Measurements from ENCODE around the gene PLK1.

PLK1 gene

GRCh38 chr16:23650674-23651416 is 27.8 kb upstream of the PLK1 start:
- H3K79me2 ChIP-seq (ENCODE audit: control insufficient read depth, insufficient read depth, low read length, poor library complexity) = no peaks in the 10 kb centered on the region
- no peak overlapping the region for H3K4ac ChIP-seq (ENCODE audit: low read depth, low read length)
- no peak overlapping the region for H3K14ac ChIP-seq (ENCODE audit: low read length)
- peaks cover 14 to 19% of the 10 kb centered on the region in 2 experiments for H3K36me3 ChIP-seq (ENCODE audit: control insufficient read depth in 1 of 2, insufficient read depth in 2 of 2, low read length in 2 of 2)
- H2AK5ac ChIP-seq (ENCODE audit: low read length) = no peak overlapping the region
- no peak overlapping the region for H3K9ac ChIP-seq (ENCODE audit: low read length)
- DNase-seq = no peak
- H3K27me3 ChIP-seq (ENCODE audit: insufficient read depth, low read length) = no peaks in the 10 kb centered on the region
- no peak overlapping the region for H4K8ac ChIP-seq (ENCODE audit: low read depth, low read length)
- no peak overlapping the region for H2BK5ac ChIP-seq (ENCODE audit: low read depth, low read length, poor library complexity)
- H3K4me3 ChIP-seq (ENCODE audit: low read depth, low read length) = no peak overlapping the region
- no peak overlapping the region for H2AFZ ChIP-seq (ENCODE audit: insufficient read depth, low read length, poor library complexity)
- no peak overlapping the region for H3K23ac ChIP-seq (ENCODE audit: low read length)
- H2BK12ac ChIP-seq (ENCODE audit: low read length) = no peak overlapping the region
- no peak overlapping the region for H3K4me2 ChIP-seq (ENCODE audit: low read length)
- no peak overlapping the region for H4K91ac ChIP-seq (ENCODE audit: low read depth, low read length)
- H4K12ac ChIP-seq (ENCODE audit: low read depth, low read length) = no peak overlapping the region
- H2BK120ac ChIP-seq (ENCODE audit: insufficient read depth, low read length, poor library complexity) = no peak overlapping the region
- H3K27ac ChIP-seq (ENCODE audit: low read depth, low read length) = no peak overlapping the region
- H3K9me3 ChIP-seq (ENCODE audit: insufficient read depth, low read depth, low read length) = no peaks in the 10 kb centered on the region
- H3K79me1 ChIP-seq (ENCODE audit: low read length) = no peaks in the 10 kb centered on the region
- WGBS (ENCODE audit: extremely low coverage, insufficient coverage, insufficient read length) = no CpG with 5 or more reads among the region's 4 CpGs
- H3K18ac ChIP-seq (ENCODE audit: low read length) = no peak overlapping the region
- no peaks in the 10 kb centered on the region for H3K4me1 ChIP-seq (ENCODE audit: control insufficient read depth in 1 of 2, insufficient read depth in 2 of 2, low read length in 2 of 2)

- no peak overlapping the region for H4K91ac ChIP-seq (ENCODE audit: low read depth, low read length)
- no peak overlapping the region for H3K27ac ChIP-seq (ENCODE audit: low read depth, low read length)
- H3K79me2 ChIP-seq (ENCODE audit: control insufficient read depth, insufficient read depth, low read length, poor library complexity) = no peaks in the 10 kb centered on the region
- H2BK120ac ChIP-seq (ENCODE audit: insufficient read depth, low read length, poor library complexity) = no peak overlapping the region
- H3K4me1 ChIP-seq (ENCODE audit: control insufficient read depth in 1 of 2, insufficient read depth in 2 of 2, low read length in 2 of 2) = no peaks in the 10 kb centered on the region
- DNase-seq = no peak
- H3K36me3 ChIP-seq (ENCODE audit: control insufficient read depth in 1 of 2, insufficient read depth in 2 of 2, low read length in 2 of 2) = peaks cover 14 to 19% of the 10 kb centered on the region in 2 experiments
- H2BK5ac ChIP-seq (ENCODE audit: low read depth, low read length, poor library complexity) = no peak overlapping the region
- no peak overlapping the region for H4K8ac ChIP-seq (ENCODE audit: low read depth, low read length)
- no peak overlapping the region for H2BK12ac ChIP-seq (ENCODE audit: low read length)
- H3K79me1 ChIP-seq (ENCODE audit: low read length) = no peaks in the 10 kb centered on the region
- no peak overlapping the region for H3K4me3 ChIP-seq (ENCODE audit: low read depth, low read length)
- no peak overlapping the region for H3K4ac ChIP-seq (ENCODE audit: low read depth, low read length)
- no peak overlapping the region for H3K18ac ChIP-seq (ENCODE audit: low read length)
- no peak overlapping the region for H2AK5ac ChIP-seq (ENCODE audit: low read length)
- no peak overlapping the region for H3K9ac ChIP-seq (ENCODE audit: low read length)
- no CpG with 5 or more reads among the region's 4 CpGs for WGBS (ENCODE audit: extremely low coverage, insufficient coverage, insufficient read length)
- H3K27me3 ChIP-seq (ENCODE audit: insufficient read depth, low read length) = no peaks in the 10 kb centered on the region
- H2AFZ ChIP-seq (ENCODE audit: insufficient read depth, low read length, poor library complexity) = no peak overlapping the region
- no peak overlapping the region for H4K12ac ChIP-seq (ENCODE audit: low read depth, low read length)
- H3K23ac ChIP-seq (ENCODE audit: low read length) = no peak overlapping the region
- no peak overlapping the region for H3K4me2 ChIP-seq (ENCODE audit: low read length)
- no peaks in the 10 kb centered on the region for H3K9me3 ChIP-seq (ENCODE audit: insufficient read depth, low read depth, low read length)
- H3K14ac ChIP-seq (ENCODE audit: low read length) = no peak overlapping the region
Observed at GRCh38 chr16:23651943-23652468, 26.7 kb upstream of the PLK1 start.

- H2BK5ac ChIP-seq (ENCODE audit: low read depth, low read length, poor library complexity) = no peak overlapping the region
- H3K18ac ChIP-seq (ENCODE audit: low read length) = no peak overlapping the region
- no peaks in the 10 kb centered on the region for H3K79me2 ChIP-seq (ENCODE audit: control insufficient read depth, insufficient read depth, low read length, poor library complexity)
- H3K27ac ChIP-seq (ENCODE audit: low read depth, low read length) = no peak overlapping the region
- peaks cover 2% of the 10 kb centered on the region for H3K9me3 ChIP-seq (ENCODE audit: insufficient read depth, low read depth, low read length)
- no peak overlapping the region for H3K4me2 ChIP-seq (ENCODE audit: low read length)
- H3K27me3 ChIP-seq (ENCODE audit: insufficient read depth, low read length) = no peaks in the 10 kb centered on the region
- no peak overlapping the region for H2AK5ac ChIP-seq (ENCODE audit: low read length)
- H3K79me1 ChIP-seq (ENCODE audit: low read length) = no peaks in the 10 kb centered on the region
- no peak overlapping the region for H3K4ac ChIP-seq (ENCODE audit: low read depth, low read length)
- H3K9ac ChIP-seq (ENCODE audit: low read length) = no peak overlapping the region
- H2BK120ac ChIP-seq (ENCODE audit: insufficient read depth, low read length, poor library complexity) = no peak overlapping the region
- H4K91ac ChIP-seq (ENCODE audit: low read depth, low read length) = no peak overlapping the region
- no peaks in the 10 kb centered on the region for H3K4me1 ChIP-seq (ENCODE audit: control insufficient read depth in 1 of 2, insufficient read depth in 2 of 2, low read length in 2 of 2)
- DNase-seq = no peak
- H3K4me3 ChIP-seq (ENCODE audit: low read depth, low read length) = no peak overlapping the region
- H3K23ac ChIP-seq (ENCODE audit: low read length) = no peak overlapping the region
- no CpG with 5 or more reads among the region's 2 CpGs for WGBS (ENCODE audit: extremely low coverage, insufficient coverage, insufficient read length)
- H3K14ac ChIP-seq (ENCODE audit: low read length) = no peak overlapping the region
- H3K36me3 ChIP-seq (ENCODE audit: control insufficient read depth in 1 of 2, insufficient read depth in 2 of 2, low read length in 2 of 2) = peaks cover 16 to 66% of the 10 kb centered on the region in 2 experiments
- no peak overlapping the region for H2AFZ ChIP-seq (ENCODE audit: insufficient read depth, low read length, poor library complexity)
- H2BK12ac ChIP-seq (ENCODE audit: low read length) = no peak overlapping the region
- no peak overlapping the region for H4K8ac ChIP-seq (ENCODE audit: low read depth, low read length)
- H4K12ac ChIP-seq (ENCODE audit: low read depth, low read length) = no peak overlapping the region
Observed at GRCh38 chr16:23663918-23664317, 14.8 kb upstream of the PLK1 start.

GRCh38 chr16:23666571-23667354 is 11.9 kb upstream of the PLK1 start:
- H2AFZ ChIP-seq (ENCODE audit: insufficient read depth, low read length, poor library complexity) = no peak overlapping the region
- H4K12ac ChIP-seq (ENCODE audit: low read depth, low read length) = no peak overlapping the region
- H3K9me3 ChIP-seq (ENCODE audit: insufficient read depth, low read depth, low read length) = peaks cover 2% of the 10 kb centered on the region
- no peak for DNase-seq
- H3K18ac ChIP-seq (ENCODE audit: low read length) = no peak overlapping the region
- H3K27me3 ChIP-seq (ENCODE audit: insufficient read depth, low read length) = no peaks in the 10 kb centered on the region
- no peak overlapping the region for H3K14ac ChIP-seq (ENCODE audit: low read length)
- H2BK12ac ChIP-seq (ENCODE audit: low read length) = no peak overlapping the region
- H3K36me3 ChIP-seq (ENCODE audit: control insufficient read depth in 1 of 2, insufficient read depth in 2 of 2, low read length in 2 of 2) = peaks cover 26 to 78% of the 10 kb centered on the region in 2 experiments
- no peaks in the 10 kb centered on the region for H3K79me1 ChIP-seq (ENCODE audit: low read length)
- no peak overlapping the region for H2AK5ac ChIP-seq (ENCODE audit: low read length)
- no peak overlapping the region for H2BK120ac ChIP-seq (ENCODE audit: insufficient read depth, low read length, poor library complexity)
- no peak overlapping the region for H3K27ac ChIP-seq (ENCODE audit: low read depth, low read length)
- no peak overlapping the region for H3K4me3 ChIP-seq (ENCODE audit: low read depth, low read length)
- WGBS (ENCODE audit: extremely low coverage, insufficient coverage, insufficient read length) = no CpG with 5 or more reads among the region's 7 CpGs
- H2BK5ac ChIP-seq (ENCODE audit: low read depth, low read length, poor library complexity) = no peak overlapping the region
- no peak overlapping the region for H3K23ac ChIP-seq (ENCODE audit: low read length)
- H4K8ac ChIP-seq (ENCODE audit: low read depth, low read length) = no peak overlapping the region
- no peak overlapping the region for H3K4ac ChIP-seq (ENCODE audit: low read depth, low read length)
- no peak overlapping the region for H4K91ac ChIP-seq (ENCODE audit: low read depth, low read length)
- no peaks in the 10 kb centered on the region for H3K79me2 ChIP-seq (ENCODE audit: control insufficient read depth, insufficient read depth, low read length, poor library complexity)
- no peak overlapping the region for H3K9ac ChIP-seq (ENCODE audit: low read length)
- no peak overlapping the region for H3K4me2 ChIP-seq (ENCODE audit: low read length)
- H3K4me1 ChIP-seq (ENCODE audit: control insufficient read depth in 1 of 2, insufficient read depth in 2 of 2, low read length in 2 of 2) = no peaks in the 10 kb centered on the region

All from trophoblast cell (in vitro differentiated cells and primary cell).